ENCODE data around the gene SCN9A.
A peak's percentile ranks its signal among the peaks of the same experiment; 100 is the strongest.

SCN9A gene

GRCh38 chr2:166234112-166234846 lies 141.5 kb downstream of the SCN9A start:
- H3K27ac ChIP-seq = no peak overlapping the region
- no peak for TF ChIP-seq ZFX (IDR thresholded peaks at IDR 0.05; ENCODE audit: borderline replicate concordance)
- no peak for TF ChIP-seq CTCF (IDR thresholded peaks at IDR 0.05)

GRCh38 chr2:166233244-166233643 lies 142.5 kb downstream of the SCN9A start:
- TF ChIP-seq CTCF (IDR thresholded peaks at IDR 0.05) (no peak), ZFX (IDR thresholded peaks at IDR 0.05; ENCODE audit: borderline replicate concordance) (no peak)
- H3K27ac ChIP-seq = no peak overlapping the region

- no peak overlapping the region for H3K27ac ChIP-seq
- TF ChIP-seq CTCF (IDR thresholded peaks at IDR 0.05) (no peak), ZFX (IDR thresholded peaks at IDR 0.05; ENCODE audit: borderline replicate concordance) (no peak)
Measured at GRCh38 chr2:166230724-166231070, 145.0 kb downstream of the SCN9A start.

GRCh38 chr2:166230024-166230723 lies 145.6 kb downstream of the SCN9A start:
- TF ChIP-seq ZFX (IDR thresholded peaks at IDR 0.05; ENCODE audit: borderline replicate concordance) = no peak
- no peak for TF ChIP-seq CTCF (IDR thresholded peaks at IDR 0.05)
- H3K27ac ChIP-seq = peak overlapping the region; percentile 37

GRCh38 chr2:166229678-166230023 lies 146.1 kb downstream of the SCN9A start:
- peak overlapping the region; percentile 37 for H3K27ac ChIP-seq

GRCh38 chr2:166224197-166224596 lies 151.5 kb downstream of the SCN9A start:
- no peak for TF ChIP-seq ZFX (IDR thresholded peaks at IDR 0.05; ENCODE audit: borderline replicate concordance)
- TF ChIP-seq CTCF (IDR thresholded peaks at IDR 0.05) = no peak
- H3K27ac ChIP-seq = no peak overlapping the region

More at GRCh38 chr2:166229678-166230023, 146.1 kb downstream of the SCN9A start:
- no peak for TF ChIP-seq CTCF (IDR thresholded peaks at IDR 0.05)
- no peak for TF ChIP-seq ZFX (IDR thresholded peaks at IDR 0.05; ENCODE audit: borderline replicate concordance)

- TF ChIP-seq CTCF (IDR thresholded peaks at IDR 0.05) (no peak), ZFX (IDR thresholded peaks at IDR 0.05; ENCODE audit: borderline replicate concordance) (no peak)
- H3K27ac ChIP-seq = no peak overlapping the region
Measured at GRCh38 chr2:166223298-166223697, 152.4 kb downstream of the SCN9A start.

Data from 22Rv1 (cell line).